ENCODE data around the gene GNAI2. TPM values are rescaled to one million over a fixed set of nuclear protein-coding genes. Genes with fewer than 3 reads are reported as not detected.

The GNAI2 gene
- total and polyA plus RNA-seq, 8 donors = 259 to 381 (median 269) TPM

- DNase-seq (no peak), ATAC-seq (no peak)
- Histone ChIP-seq H3K4me3 (no peak overlapping the region), H3K36me3 (no peaks in the 10 kb centered on the region), H3K27me3 (peaks cover 0 to 13% of the 10 kb centered on the region in 2 donors), H3K4me1 (peaks cover 3 to 9% of the 10 kb centered on the region in 2 donors), H3K9me3 (no peaks in the 10 kb centered on the region), H3K27ac (no peak overlapping the region)
- TF ChIP-seq CTCF (IDR thresholded peaks at IDR 0.05) = no peak
- intact Hi-C loops (cut with DNase I) = no loop called here
Measured at GRCh38 chr3:50221411-50222168, 14.4 kb upstream of the GNAI2 start.

GRCh38 chr3:50222169-50222528, 13.9 kb upstream of the GNAI2 start:
- TF ChIP-seq CTCF (IDR thresholded peaks at IDR 0.05) = no peak
- Histone ChIP-seq H3K36me3 (no peaks in the 10 kb centered on the region), H3K27me3 (peaks cover 0 to 13% of the 10 kb centered on the region in 2 donors), H3K4me1 (peaks cover 8 to 15% of the 10 kb centered on the region in 2 donors), H3K9me3 (no peaks in the 10 kb centered on the region), H3K4me3 (no peak overlapping the region), H3K27ac (no peak overlapping the region)
- no peak for DNase-seq
- no peak for ATAC-seq
- intact Hi-C loops (cut with DNase I) = no loop called here

- H3K36me3 ChIP-seq = no peaks in the 10 kb centered on the region
- TF ChIP-seq CTCF (IDR thresholded peaks at IDR 0.05) = no peak
- no peak overlapping the region for H3K27ac ChIP-seq
- peaks cover 0 to 13% of the 10 kb centered on the region in 2 donors for H3K27me3 ChIP-seq
- DNase-seq = no peak
- no peak for ATAC-seq
- no peaks in the 10 kb centered on the region for H3K9me3 ChIP-seq
- peaks cover 17 to 32% of the 10 kb centered on the region in 2 donors for H3K4me1 ChIP-seq
- H3K4me3 ChIP-seq = no peak overlapping the region
- intact Hi-C loops (cut with DNase I) = loop anchor here in 1 of 2 donors (5.0 kb wide), 2 partner anchors 32 to 48 kb away; partner anchors contain the start of gene GNAT1
Measured at GRCh38 chr3:50224639-50225038, 11.4 kb upstream of the GNAI2 start.

- intact Hi-C loops (cut with DNase I) = loop anchor here in 1 of 2 donors (5.0 kb wide), 2 partner anchors 35 to 45 kb away; partner anchors contain the start of gene GNAT1
- Histone ChIP-seq H3K27ac (peak overlapping the region; percentile 69 to 91), H3K4me3 (peak overlapping the region; percentile 66 to 72), H3K27me3 (peaks cover 0 to 13% of the 10 kb centered on the region in 2 donors), H3K9me3 (no peaks in the 10 kb centered on the region), H3K36me3 (no peaks in the 10 kb centered on the region), H3K4me1 (peaks cover 17 to 48% of the 10 kb centered on the region in 2 donors)
- ATAC-seq (peak; percentile 40), DNase-seq (peak in 3 of 4 donors; percentile 48 to 84 (median 49))
- no peak for TF ChIP-seq CTCF (IDR thresholded peaks at IDR 0.05)
Measured at GRCh38 chr3:50226888-50227389, 9.1 kb upstream of the GNAI2 start.
